Mucosa of descending colon (tissue), 3 donors: ENCODE measurements around the gene CCDC144A. TPM values are rescaled to one million over a fixed set of nuclear protein-coding genes. Genes with fewer than 3 reads are reported as not detected.
A peak's percentile ranks its signal among the peaks of the same experiment; 100 is the strongest.
"Not testable (repeated sequence)": the region's sequence is repeated elsewhere in the genome, so short reads cannot be mapped to it uniquely, and the experiment has no call there.

ENCODE experiments used
- ATAC-seq: fragments of 200-7000 bp; cut with Tn5 transposase; one replicate; pipeline ENCODE4 v1.9.1; 2020; ENCODE audit warnings: mild to moderate bottlenecking, moderate library complexity
- DNase-seq, 3 donors: peaks; one replicate each; pipeline ENCODE4 v3.0.0-alpha.2; 2020
- H3K36me3 ChIP-seq: fragments of 200-600 bp; one replicate; pipeline ENCODE4 v1.8.0; 2021; ENCODE audit warnings: low read depth, mild to moderate bottlenecking
- H3K4me1 ChIP-seq: fragments of 200-600 bp; one replicate; pipeline ENCODE4 v1.8.0; 2021; ENCODE audit warnings: low read depth, mild to moderate bottlenecking
- H3K4me3 ChIP-seq: fragments of 200-600 bp; one replicate; pipeline ENCODE4 v1.8.0; 2021; ENCODE audit warnings: mild to moderate bottlenecking
- H3K9me3 ChIP-seq: fragments of 200-600 bp; one replicate; pipeline ENCODE4 v1.8.0; 2021; ENCODE audit warnings: mild to moderate bottlenecking
- CTCF ChIP-seq: fragments of 200-600 bp; IDR thresholded peaks from one replicate; pipeline ENCODE4 v1.8.0; 2022; ENCODE audit warnings: antibody characterized with exemption, mild to moderate bottlenecking
- intact Hi-C, 2 donors: fragments of 100-400 bp; cut with DNase I in 1 of 2; cut with micrococcal nuclease in 1 of 2; formaldehyde crosslinking; loops; one replicate each; pipeline versions ENCODE4 v1.11.0 to v1.11.1; 2022; cut with DNase I, micrococcal nuclease
- long read RNA-seq, 2 donors: library from polyadenylated mRNA; unstranded; transcript quantifications; one replicate each; pipeline ENCODE4 v2.0.0, GENCODE V29; 2019 to 2021
- total RNA-seq, 3 donors: library from RNA; stranded (reverse); fragmentation: NEBNext Ultra II Directional in 2 of 3; extraction: Animal tissue kit (Norgen Biotek cat#: 25700) in 2 of 3; gene quantifications; one replicate each; pipeline versions ENCODE4 v1.2.1 to v1.2.4, GENCODE V29; 2021 to 2023
- donor health status: DM: no; HTN: no; CAD: no; lungs with moderate emphysema.
- donor health status: DM: no; HTN: no; CAD: no.
- donor health status: DM: no; HTN: yes; CAD: no.

Gene CCDC144A
- 1 to 10 TPM in 2 of 3 donors, under 1 TPM in 1; 0.53 to 9.9 (median 5.1) TPM for total RNA-seq
- long read RNA-seq, donor 1, partial matches to known transcripts = 0 of 1 reads
- long read RNA-seq, donor 1, other reads (novel, unspliced or antisense) = 0 of 1 reads
- long read RNA-seq, donor 2 = 0 reads

- DNase-seq (peak in 1 of 3 donors; percentile 33), ATAC-seq (peak; percentile 52)
- H3K9me3 ChIP-seq, H3K4me3 ChIP-seq, H3K4me1 ChIP-seq, intact Hi-C loops, H3K36me3 ChIP-seq: not testable (repeated sequence)
- TF ChIP-seq CTCF = peak; percentile 22
Measured at GRCh38 chr17:16689731-16690281, at the start of gene CCDC144A. TSS of gene CCDC144A (plus strand) at chr17:16690241. CDS start at chr17:16690401, 160 bp downstream.

GRCh38 chr17:16649585-16649984 is 40.5 kb upstream of the CCDC144A start:
- intact Hi-C loops = no loop called here
- Histone ChIP-seq H3K36me3 (no peaks in the 10 kb centered on the region), H3K9me3 (no peaks in the 10 kb centered on the region), H3K4me3 (no peak overlapping the region), H3K4me1 (peaks cover 7% of the 10 kb centered on the region)
- DNase-seq (no peak), ATAC-seq (no peak)
- TF ChIP-seq CTCF = no peak

- no peaks in the 10 kb centered on the region for H3K9me3 ChIP-seq
- ATAC-seq (no peak), DNase-seq (no peak)
- TF ChIP-seq CTCF = no peak
- no peak overlapping the region for H3K4me3 ChIP-seq
- H3K4me1 ChIP-seq = peaks cover 7% of the 10 kb centered on the region
- intact Hi-C loops = no loop called here
- H3K36me3 ChIP-seq = no peaks in the 10 kb centered on the region
Measured at GRCh38 chr17:16652252-16652651, 37.8 kb upstream of the CCDC144A start.

- TF ChIP-seq CTCF = no peak
- ATAC-seq (no peak), DNase-seq (no peak)
- intact Hi-C loops = no loop called here
- Histone ChIP-seq H3K9me3 (no peaks in the 10 kb centered on the region), H3K4me1 (peaks cover 7% of the 10 kb centered on the region), H3K4me3 (peak overlapping the region; percentile 28), H3K36me3 (no peaks in the 10 kb centered on the region)
Measured at GRCh38 chr17:16652847-16653366, 37.1 kb upstream of the CCDC144A start.

GRCh38 chr17:16653367-16654041 is 36.5 kb upstream of the CCDC144A start, which contains the start of gene ZNF624:
TSS of gene ZNF624 (minus strand) at chr17:16653850.
- ATAC-seq (peak; percentile 97), DNase-seq (peak; percentile 94 to 96 (median 94))
- no peak for TF ChIP-seq CTCF
- Histone ChIP-seq H3K9me3 (no peaks in the 10 kb centered on the region), H3K36me3 (no peaks in the 10 kb centered on the region), H3K4me3 (peak within 1 kb of the TSS; percentile 28), H3K4me1 (peaks cover 7% of the 10 kb centered on the region)
- intact Hi-C loops = no loop called here
